K562 (cell line): Measurements from ENCODE around the gene MTHFS.

Experiments used
- BRCA1 ChIP-seq, 2 experiments: fragments of 450-650 bp in 1 of 2; sonication (generic) in 1 of 2; formaldehyde crosslinking in 1 of 2; IDR thresholded peaks; 2 replicates each; pipeline versions ENCODE4 v1.5.0 to v1.6.1; 2017 to 2020; ENCODE audit warnings: mild to moderate bottlenecking in 1 of 2, missing genetic modification reagents in 1 of 2
- CBFB ChIP-seq: sonication (generic); formaldehyde crosslinking; IDR thresholded peaks from 2 replicates; pipeline ENCODE4 v1.4.0; 2020; ENCODE audit warnings: mild to moderate bottlenecking, missing genetic modification reagents
- CHD2 ChIP-seq: IDR thresholded peaks from 2 replicates; pipeline ENCODE4 v1.6.1; 2011; ENCODE audit warnings: low read depth, low read length
- CTCFL ChIP-seq: IDR thresholded peaks from 2 replicates; pipeline ENCODE4 v1.6.1; 2011; ENCODE audit warnings: borderline replicate concordance, low read depth, mild to moderate bottlenecking, moderate library complexity, low read length; ENCODE audit not compliant: insufficient read depth, poor library complexity, severe bottlenecking
- EZH2 ChIP-seq: IDR thresholded peaks from 2 replicates; pipeline ENCODE4 v1.6.1; 2012; ENCODE audit warnings: low read depth, mild to moderate bottlenecking, inconsistent platforms, low read length, borderline replicate concordance
- GATAD2B ChIP-seq: fragments of 450-650 bp; IDR thresholded peaks from 2 replicates; pipeline ENCODE4 v1.6.1; 2017; ENCODE audit warnings: mild to moderate bottlenecking, borderline replicate concordance
- IRF1 ChIP-seq: sonication (generic); formaldehyde crosslinking; IDR thresholded peaks from 2 replicates; pipeline ENCODE4 v1.8.0; 2022; ENCODE audit warnings: missing genetic modification reagents, mild to moderate bottlenecking, borderline replicate concordance
- NFYB ChIP-seq: IDR thresholded peaks from 2 replicates; pipeline ENCODE4 v1.6.1; 2011; ENCODE audit warnings: mild to moderate bottlenecking, moderate library complexity; ENCODE audit not compliant: insufficient read length; ENCODE audit errors: extremely low read depth
- NRF1 ChIP-seq, 2 experiments: fragments of 450-650 bp; IDR thresholded peaks in 1 of 2; conservative IDR thresholded peaks in 1 of 2; 2 replicates each; pipeline ENCODE4 v1.6.1; 2014; ENCODE audit warnings: mild to moderate bottlenecking in 2 of 2
- SIN3A ChIP-seq, 2 experiments: fragments of 150-350 bp in 1 of 2; IDR thresholded peaks; 2 replicates each; pipeline ENCODE4 v1.6.1; 2011 to 2016; ENCODE audit warnings: borderline replicate concordance in 2 of 2, low read depth in 2 of 2, low read length in 2 of 2, mild to moderate bottlenecking in 2 of 2, moderate library complexity in 2 of 2; ENCODE audit not compliant: control insufficient read depth in 1 of 2
- TCF7 ChIP-seq: sonication (generic); IDR thresholded peaks from 2 replicates; pipeline ENCODE4 v1.6.1; 2016; ENCODE audit warnings: antibody characterized with exemption, borderline replicate concordance
- YY1 ChIP-seq, 3 experiments: IDR thresholded peaks; 2 replicates each; pipeline ENCODE4 v1.6.1; 2011; ENCODE audit warnings: low read length in 2 of 3, mild to moderate bottlenecking in 2 of 3, moderate library complexity in 2 of 3, borderline replicate concordance in 1 of 3, control low read depth in 1 of 3, low read depth in 1 of 3; ENCODE audit not compliant: insufficient read depth in 3 of 3, insufficient replicate concordance in 2 of 3, control insufficient read depth in 1 of 3, insufficient read length in 1 of 3; ENCODE audit errors: extremely low read depth in 1 of 3
- ZNF175 ChIP-seq: fragments of 200-800 bp; sonication (Bioruptor generic); IDR thresholded peaks from 2 replicates; pipeline ENCODE4 v1.6.1; 2016; ENCODE audit warnings: low read depth, mild to moderate bottlenecking, missing genetic modification characterization, missing compliant biosample characterization

GRCh38 chr15:79844221-79844620, 52.6 kb downstream of the MTHFS start:
- TF ChIP-seq CBFB (CRISPR knock-in tag): no peak
- TF ChIP-seq SIN3A (IDR thresholded peaks at IDR 0.05; ENCODE audit: borderline replicate concordance in 2 of 2, control insufficient read depth in 1 of 2, low read depth in 2 of 2, low read length in 2 of 2): no peak
- no peak for TF ChIP-seq CTCFL
- no peak for TF ChIP-seq IRF1 (CRISPR knock-in tag)
- TF ChIP-seq YY1 (IDR thresholded peaks at IDR 0.05; ENCODE audit: borderline replicate concordance in 1 of 3, control insufficient read depth in 1 of 3, extremely low read depth in 1 of 3, insufficient read depth in 3 of 3, insufficient read length in 1 of 3, insufficient replicate concordance in 2 of 3, low read depth in 1 of 3, low read length in 2 of 3): no peak
- TF ChIP-seq EZH2: no peak
- TF ChIP-seq NFYB: no peak
- no peak for TF ChIP-seq ZNF175
- TF ChIP-seq BRCA1 (IDR thresholded peaks at IDR 0.05): no peak
- no peak for TF ChIP-seq BRCA1 (CRISPR knock-in tag; IDR thresholded peaks at IDR 0.05)
- no peak for TF ChIP-seq GATAD2B
- TF ChIP-seq CHD2: no peak
- no peak for TF ChIP-seq NRF1 (conservative IDR thresholded peaks at IDR 0.05 in 1 of 2, IDR thresholded peaks at IDR 0.05 in 1 of 2)
- TF ChIP-seq TCF7: no peak
